ENCODE results near the gene AMPD2.

Gene AMPD2

DNA sequence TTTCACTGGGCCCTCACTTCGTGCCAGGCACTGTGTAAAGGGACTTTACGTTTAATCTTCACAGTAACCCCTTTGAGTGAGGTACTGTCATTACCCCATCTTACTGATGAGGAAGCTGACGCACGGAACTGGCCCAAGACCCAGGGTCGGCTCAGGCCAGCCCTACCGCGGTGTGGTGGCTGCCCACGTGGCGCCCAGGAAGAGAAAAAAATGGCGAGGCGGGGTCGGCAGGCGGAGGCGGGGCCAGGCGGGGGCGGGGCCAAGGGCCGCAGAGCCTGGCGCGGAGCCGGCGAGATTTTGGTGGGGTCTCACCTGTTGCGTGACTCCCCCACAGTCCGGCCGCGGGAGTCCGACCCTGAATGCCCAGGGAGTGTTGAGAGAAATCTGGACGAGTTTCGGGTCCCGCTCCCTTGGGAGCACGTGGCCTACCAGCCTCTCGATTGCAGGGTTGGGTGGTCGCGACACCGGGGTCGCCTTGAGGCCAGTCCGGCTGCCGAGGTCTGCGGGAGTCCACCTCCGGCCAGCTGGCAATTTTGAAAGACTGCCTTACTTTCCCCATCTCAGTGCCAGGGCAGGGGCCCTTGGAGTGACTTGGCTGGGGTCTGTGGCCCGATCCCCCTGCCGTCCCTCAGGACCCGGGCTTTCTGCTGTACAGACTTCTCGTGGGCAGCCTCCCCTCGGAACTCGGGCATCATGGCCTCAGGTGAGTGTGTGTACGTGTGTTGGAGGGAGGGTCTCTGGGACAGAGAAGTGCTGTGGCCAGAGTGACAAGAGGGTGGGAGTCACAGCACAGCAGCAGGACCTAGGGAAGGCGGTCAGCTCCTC is at the start of gene AMPD2, which contains the start of gene GNAT2:
AMPD2 (plus strand) TSS at position 262 of the 825 bp plus-strand sequence. CDS start 1,339 bp downstream, outside the sequence.
GNAT2 (minus strand) TSS at position 41 of the 825 bp plus-strand sequence. CDS start 6,746 bp downstream, outside the sequence.
- in situ Hi-C loops (cut with MboI; ENCODE audit: low pct_unique_long_range_greater_than_20kb, low sequenced_read_pairs), result no loop called here
- DNase-seq, result peak; percentile 81

- in situ Hi-C loops (cut with MboI; ENCODE audit: low pct_unique_long_range_greater_than_20kb, low sequenced_read_pairs), result no loop called here
- DNase-seq, result no peak
These were observed 49.2 kb upstream of the AMPD2 start for GRCh38 chr1:109570414-109570813.

DNA sequence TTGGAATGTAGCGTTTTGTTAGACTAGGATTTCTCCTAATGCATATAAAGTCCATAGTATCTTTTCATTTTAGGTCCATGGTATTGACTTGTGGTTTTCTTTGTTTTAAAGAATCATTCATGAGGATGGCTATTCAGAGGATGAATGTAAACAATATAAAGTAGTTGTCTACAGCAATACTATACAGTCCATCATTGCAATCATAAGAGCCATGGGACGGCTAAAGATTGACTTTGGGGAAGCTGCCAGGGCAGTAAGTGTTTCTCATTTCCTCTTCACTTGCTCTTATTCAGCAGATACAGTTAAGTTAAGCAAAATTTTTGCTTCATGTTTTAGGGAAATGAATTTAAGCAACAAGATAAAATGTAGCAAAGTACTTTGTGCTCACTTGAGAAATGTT is 45.9 kb upstream of the AMPD2 start:
- DNase-seq, result peak; percentile 14

DNA sequence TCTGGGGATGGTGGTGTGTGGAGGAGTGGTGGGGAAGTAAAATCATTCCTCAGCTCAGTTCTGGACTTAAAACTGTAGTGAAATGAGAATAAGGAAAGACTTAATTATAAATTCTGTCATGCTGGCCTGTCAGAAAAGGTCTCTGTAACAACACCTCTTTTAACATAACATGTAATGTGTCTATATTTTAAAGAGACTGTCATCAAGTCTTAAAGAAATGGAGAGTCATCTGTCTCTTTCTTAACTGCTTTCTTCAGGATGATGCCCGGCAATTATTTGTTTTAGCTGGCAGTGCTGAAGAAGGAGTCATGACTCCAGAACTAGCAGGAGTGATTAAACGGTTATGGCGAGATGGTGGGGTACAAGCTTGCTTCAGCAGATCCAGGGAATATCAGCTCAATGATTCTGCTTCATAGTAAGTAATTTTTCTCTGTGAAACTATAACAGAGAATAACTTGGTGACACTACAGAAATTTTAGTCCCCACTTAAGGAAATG is 40.6 kb upstream of the AMPD2 start:
- DNase-seq, result no peak
- in situ Hi-C loops (cut with MboI; ENCODE audit: low pct_unique_long_range_greater_than_20kb, low sequenced_read_pairs), result no loop called here

More for the DNA sequence above, 45.9 kb upstream of the AMPD2 start:
- in situ Hi-C loops (cut with MboI; ENCODE audit: low pct_unique_long_range_greater_than_20kb, low sequenced_read_pairs), result no loop called here

- no peak for DNase-seq
- in situ Hi-C loops (cut with MboI; ENCODE audit: low pct_unique_long_range_greater_than_20kb, low sequenced_read_pairs), result no loop called here
These were observed 40.1 kb upstream of the AMPD2 start for GRCh38 chr1:109579491-109579890.

DNA sequence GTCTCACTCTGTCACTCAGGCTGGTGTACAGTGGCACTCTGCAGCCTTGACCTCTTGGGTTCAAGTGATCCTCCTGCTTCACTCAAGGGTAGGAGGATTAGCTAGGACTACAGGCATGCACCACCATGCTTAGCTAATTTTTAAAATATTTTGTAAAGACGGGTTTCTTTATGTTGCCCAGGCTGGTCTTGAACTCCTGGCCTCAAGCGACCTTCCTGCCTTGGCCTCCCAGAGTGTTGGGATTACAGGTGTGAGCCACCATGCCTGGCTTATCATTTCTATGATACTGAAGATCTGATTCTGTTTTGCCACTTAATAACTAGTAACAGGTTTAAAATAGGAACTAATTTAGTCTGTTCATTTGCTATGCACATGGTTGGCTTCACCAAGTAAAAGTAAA is 37.6 kb upstream of the AMPD2 start:
- in situ Hi-C loops (cut with MboI; ENCODE audit: low pct_unique_long_range_greater_than_20kb, low sequenced_read_pairs), result no loop called here
- DNase-seq, result no peak

GRCh38 chr1:109584766-109585165 is 34.9 kb upstream of the AMPD2 start:
- no peak for DNase-seq
- in situ Hi-C loops (cut with MboI; ENCODE audit: low pct_unique_long_range_greater_than_20kb, low sequenced_read_pairs), result no loop called here

DNA sequence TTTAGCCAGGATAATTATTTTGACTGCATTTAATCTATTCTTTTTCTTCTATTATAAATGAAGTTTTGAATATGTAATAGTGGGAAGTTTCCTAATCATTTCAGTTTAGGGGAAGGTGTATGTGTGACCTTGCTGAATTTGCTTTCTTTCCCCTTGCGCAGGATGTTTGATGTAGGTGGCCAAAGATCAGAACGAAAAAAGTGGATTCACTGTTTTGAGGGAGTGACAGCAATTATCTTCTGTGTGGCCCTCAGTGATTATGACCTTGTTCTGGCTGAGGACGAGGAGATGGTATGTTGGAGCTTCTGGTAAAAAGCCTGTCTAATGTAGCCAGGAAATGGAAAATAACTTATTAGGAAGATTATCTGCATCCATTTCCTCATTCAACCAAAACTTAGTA is 33.6 kb upstream of the AMPD2 start:
- in situ Hi-C loops (cut with MboI; ENCODE audit: low pct_unique_long_range_greater_than_20kb, low sequenced_read_pairs), result no loop called here
- no peak for DNase-seq

GRCh38 chr1:109589177-109589576 is 30.5 kb upstream of the AMPD2 start:
- no peak for DNase-seq

DNA sequence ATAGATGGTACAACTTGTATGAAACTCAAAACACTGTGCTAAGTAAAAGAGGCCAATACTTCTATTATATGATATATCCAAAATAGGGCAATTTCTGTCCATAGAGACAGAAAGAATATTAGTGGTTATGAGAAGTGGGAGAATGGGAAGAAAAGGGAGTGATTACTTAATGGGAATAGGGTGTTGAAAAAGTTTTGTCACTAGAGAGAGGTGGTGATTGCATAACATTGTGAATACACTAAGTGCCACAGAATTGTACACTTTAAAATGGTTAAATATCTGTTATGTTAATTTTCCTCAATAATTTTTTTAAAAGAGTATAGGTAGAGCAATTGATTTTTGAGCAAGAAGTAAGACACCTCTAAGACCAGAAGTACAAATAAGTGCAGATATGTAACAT is 30.0 kb upstream of the AMPD2 start:
- in situ Hi-C loops (cut with MboI; ENCODE audit: low pct_unique_long_range_greater_than_20kb, low sequenced_read_pairs), result no loop called here
- no peak for DNase-seq

More at GRCh38 chr1:109589177-109589576, 30.5 kb upstream of the AMPD2 start:
- in situ Hi-C loops (cut with MboI; ENCODE audit: low pct_unique_long_range_greater_than_20kb, low sequenced_read_pairs), result no loop called here

GRCh38 chr1:109592916-109593315 is 26.7 kb upstream of the AMPD2 start:
- in situ Hi-C loops (cut with MboI; ENCODE audit: low pct_unique_long_range_greater_than_20kb, low sequenced_read_pairs), result no loop called here
- no peak for DNase-seq

DNA sequence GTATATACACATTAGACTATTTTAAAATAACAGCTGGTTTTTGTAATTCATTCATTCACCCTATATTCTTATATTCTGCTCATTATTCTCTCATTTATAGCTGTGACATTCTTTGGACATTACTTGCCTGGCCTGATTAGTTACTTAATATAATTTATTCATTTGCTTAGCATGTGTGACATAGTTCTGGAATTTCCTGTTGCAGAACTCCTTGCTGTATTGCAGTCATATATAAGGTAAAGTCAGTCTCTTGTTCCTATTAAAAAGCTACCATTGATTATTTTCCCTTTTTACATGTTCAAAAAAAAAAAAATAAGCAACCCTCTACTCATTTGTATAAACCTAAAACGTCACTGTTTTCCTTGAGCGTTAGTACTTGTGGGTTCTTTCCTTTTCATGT is 24.1 kb upstream of the AMPD2 start:
- in situ Hi-C loops (cut with MboI; ENCODE audit: low pct_unique_long_range_greater_than_20kb, low sequenced_read_pairs), result no loop called here
- DNase-seq, result no peak

DNA sequence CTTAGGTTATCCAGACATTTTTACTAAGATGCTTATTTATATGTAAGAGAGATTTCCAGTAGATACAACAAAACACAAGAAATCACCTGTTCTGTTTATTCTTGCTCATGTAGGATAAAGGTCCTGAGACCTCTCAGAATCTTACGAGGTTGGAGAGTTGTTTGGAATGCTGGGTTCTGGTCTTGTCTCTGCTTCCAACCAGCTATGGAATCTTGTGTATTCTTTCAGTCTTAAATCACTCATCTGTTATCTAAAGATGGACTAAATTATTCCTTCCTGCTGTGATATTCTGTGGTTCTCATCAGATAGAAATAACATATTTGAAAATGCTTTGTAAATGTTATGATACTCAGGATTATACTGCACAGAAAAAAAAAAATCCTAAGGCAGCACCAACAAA is 21.5 kb upstream of the AMPD2 start:
- no peak for DNase-seq
- in situ Hi-C loops (cut with MboI; ENCODE audit: low pct_unique_long_range_greater_than_20kb, low sequenced_read_pairs), result no loop called here

DNA sequence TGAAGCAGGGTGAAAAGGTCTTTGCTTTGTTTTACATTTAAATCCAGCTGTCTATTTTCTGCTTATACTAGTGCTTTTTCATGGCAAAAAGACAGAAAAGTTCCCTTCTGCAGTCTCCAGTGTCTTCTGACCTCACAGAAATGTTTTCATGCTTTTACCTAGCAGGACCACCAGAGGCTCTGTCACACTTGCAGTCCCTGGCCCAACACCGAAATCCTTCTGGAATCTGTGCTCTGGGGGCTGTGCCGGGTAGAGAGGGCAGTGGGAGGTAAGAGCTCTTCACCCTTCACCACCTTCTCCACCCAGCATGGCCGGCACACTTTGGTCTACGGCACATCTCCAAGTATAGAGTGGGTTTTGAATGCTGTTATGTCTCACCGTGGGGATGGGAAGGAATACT is 21.0 kb upstream of the AMPD2 start:
- no peak for DNase-seq
- in situ Hi-C loops (cut with MboI; ENCODE audit: low pct_unique_long_range_greater_than_20kb, low sequenced_read_pairs), result no loop called here

DNA sequence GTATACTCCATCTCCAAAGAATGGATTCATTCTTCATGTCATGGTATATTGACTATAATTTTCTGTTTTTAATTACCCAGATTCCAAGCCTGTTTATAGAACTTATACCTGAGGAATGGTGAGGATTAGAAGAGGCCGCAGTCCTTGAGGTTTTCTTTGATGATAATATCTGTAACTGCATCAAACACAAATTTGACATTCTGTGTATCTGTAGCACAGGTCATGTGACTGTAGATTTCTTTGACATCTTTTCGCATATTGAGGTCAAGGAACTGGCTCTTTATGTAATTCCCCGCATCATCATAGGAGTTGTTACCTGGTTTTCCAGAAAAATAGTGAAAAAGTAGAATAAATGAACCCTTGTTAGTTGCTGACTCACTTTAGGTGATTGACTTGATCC is 16.4 kb upstream of the AMPD2 start:
- in situ Hi-C loops (cut with MboI; ENCODE audit: low pct_unique_long_range_greater_than_20kb, low sequenced_read_pairs), result no loop called here
- DNase-seq, result no peak

DNA sequence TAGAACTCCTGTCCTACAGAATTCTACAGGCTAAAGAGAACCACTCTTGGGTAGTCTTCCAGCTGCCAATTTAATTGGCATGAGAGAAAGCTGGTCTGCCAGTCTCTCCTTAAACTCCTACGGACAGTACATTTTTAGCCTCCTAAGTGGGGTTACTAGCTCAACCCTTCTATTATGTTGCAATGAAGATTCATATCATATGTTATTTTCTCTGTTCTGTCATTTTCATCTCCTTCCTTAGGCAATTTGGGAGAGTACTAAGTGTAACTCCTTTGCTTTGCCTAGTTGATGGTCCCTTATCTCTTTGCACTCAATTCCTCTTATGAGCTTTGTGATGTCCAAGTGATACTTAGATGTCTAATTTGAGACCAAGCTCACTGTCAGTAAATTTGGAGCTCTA is 14.3 kb upstream of the AMPD2 start:
- no peak for DNase-seq
- in situ Hi-C loops (cut with MboI; ENCODE audit: low pct_unique_long_range_greater_than_20kb, low sequenced_read_pairs), result no loop called here

DNA sequence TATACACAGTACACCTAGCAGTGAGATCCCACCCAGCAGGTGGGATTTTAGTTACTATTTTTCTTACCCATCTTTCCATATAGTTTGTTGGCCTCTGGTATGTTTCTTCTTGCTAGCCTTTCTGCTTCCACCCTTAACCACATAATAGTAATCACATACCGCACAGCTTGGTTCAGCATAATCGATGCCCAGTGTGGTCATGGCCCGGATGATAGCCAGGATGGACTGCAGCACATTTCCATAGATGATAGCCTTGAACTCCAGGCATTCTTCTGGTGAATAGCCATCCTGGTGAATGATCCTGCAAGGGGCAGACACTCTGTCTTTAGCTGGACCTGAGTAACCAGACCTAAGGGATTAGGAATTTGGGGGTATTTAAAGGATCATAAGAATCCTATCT is 9.8 kb upstream of the AMPD2 start:
- DNase-seq, result no peak

GRCh38 chr1:109610609-109611307 is 8.9 kb upstream of the AMPD2 start:
- no peak for DNase-seq
- in situ Hi-C loops (cut with MboI; ENCODE audit: low pct_unique_long_range_greater_than_20kb, low sequenced_read_pairs), result no loop called here

More for the DNA sequence above, 9.8 kb upstream of the AMPD2 start:
- in situ Hi-C loops (cut with MboI; ENCODE audit: low pct_unique_long_range_greater_than_20kb, low sequenced_read_pairs), result no loop called here

DNA sequence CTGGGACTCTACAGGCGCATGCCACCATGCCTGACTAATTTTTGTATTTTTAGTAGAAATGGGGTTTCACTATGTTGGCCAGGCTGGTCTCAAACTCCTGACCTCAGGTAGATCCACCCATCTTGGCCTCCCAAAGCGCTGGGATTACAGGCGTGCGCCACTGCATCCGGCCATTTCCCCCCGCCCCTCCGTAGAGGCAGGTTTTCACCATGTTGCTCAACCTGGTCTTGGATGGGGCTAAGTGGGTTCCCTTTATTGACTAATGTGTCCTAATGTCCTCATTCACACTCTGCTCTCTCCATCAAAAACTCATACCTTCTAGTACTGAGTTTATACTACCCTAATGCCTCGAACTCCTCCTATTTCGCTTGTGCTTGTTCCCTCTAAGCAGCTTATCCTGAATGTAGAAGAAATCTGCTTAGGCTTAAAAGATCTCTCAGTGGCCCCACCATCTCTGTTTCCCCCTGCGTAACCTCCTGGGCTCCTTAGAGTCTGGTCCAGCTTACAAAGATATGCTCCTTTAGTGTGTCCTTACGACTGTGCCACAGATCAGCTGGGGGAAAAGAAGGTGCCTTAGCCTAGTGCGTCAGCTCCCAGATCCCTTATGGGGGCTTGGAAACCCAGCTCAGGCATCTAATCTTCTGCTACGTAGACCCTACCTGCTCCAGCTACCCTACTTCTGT is 8.2 kb upstream of the AMPD2 start:
- no peak for DNase-seq
- in situ Hi-C loops (cut with MboI; ENCODE audit: low pct_unique_long_range_greater_than_20kb, low sequenced_read_pairs), result no loop called here
